GM19372 (cell line): ENCODE data around the gene PTPMT1.
"Not testable (repeated sequence)": the region's sequence is repeated elsewhere in the genome, so short reads cannot be mapped to it uniquely, and the experiment has no call there.

Experiments
- ATAC-seq: cut with Tn5 transposase; IDR thresholded peaks from one replicate; pipeline ENCODE4 v1.9.1; 2021; ENCODE audit warnings: mild to moderate bottlenecking, low read depth, moderate library complexity; ENCODE audit not compliant: unreplicated experiment

PTPMT1 gene

DNA sequence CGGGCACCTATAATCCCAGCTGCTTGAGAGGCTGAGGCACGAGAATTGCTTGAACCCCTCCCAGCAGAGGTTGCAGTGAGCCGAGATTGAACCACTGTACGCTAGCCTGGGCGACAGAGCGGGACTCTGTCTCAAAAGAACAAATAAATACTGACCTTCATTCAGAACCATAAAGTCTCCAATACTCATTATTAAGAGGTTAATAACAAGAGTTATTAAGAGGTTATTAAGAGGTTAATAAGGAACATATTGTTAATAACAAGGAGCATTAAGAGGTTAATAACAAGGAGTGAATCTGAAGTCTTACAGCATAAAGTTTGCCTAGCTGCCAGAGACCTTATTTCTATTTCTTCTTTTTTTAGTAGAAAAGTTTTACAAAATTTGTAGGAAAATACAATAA is 20.1 kb upstream of the PTPMT1 start:
- ATAC-seq, result no peak

DNA sequence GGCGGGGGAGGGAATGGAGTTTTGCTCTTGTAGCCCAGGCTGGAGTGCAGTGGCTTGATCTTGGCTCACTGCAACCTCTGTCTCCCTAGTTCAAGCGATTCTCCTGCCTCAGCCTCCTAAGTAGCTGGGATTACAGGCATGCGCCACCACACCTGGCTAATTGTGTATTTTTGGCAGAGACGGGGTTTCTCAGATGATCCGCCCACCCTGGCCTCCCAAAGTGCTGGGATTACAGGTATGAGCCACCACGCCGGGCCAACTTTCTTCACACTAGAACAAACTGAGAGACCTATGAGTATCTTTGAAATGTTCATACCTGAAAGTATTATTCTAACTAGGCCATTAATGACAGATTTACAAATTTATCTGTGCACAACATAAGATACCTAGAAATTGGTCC is 19.1 kb upstream of the PTPMT1 start:
- not testable (repeated sequence) for ATAC-seq

DNA sequence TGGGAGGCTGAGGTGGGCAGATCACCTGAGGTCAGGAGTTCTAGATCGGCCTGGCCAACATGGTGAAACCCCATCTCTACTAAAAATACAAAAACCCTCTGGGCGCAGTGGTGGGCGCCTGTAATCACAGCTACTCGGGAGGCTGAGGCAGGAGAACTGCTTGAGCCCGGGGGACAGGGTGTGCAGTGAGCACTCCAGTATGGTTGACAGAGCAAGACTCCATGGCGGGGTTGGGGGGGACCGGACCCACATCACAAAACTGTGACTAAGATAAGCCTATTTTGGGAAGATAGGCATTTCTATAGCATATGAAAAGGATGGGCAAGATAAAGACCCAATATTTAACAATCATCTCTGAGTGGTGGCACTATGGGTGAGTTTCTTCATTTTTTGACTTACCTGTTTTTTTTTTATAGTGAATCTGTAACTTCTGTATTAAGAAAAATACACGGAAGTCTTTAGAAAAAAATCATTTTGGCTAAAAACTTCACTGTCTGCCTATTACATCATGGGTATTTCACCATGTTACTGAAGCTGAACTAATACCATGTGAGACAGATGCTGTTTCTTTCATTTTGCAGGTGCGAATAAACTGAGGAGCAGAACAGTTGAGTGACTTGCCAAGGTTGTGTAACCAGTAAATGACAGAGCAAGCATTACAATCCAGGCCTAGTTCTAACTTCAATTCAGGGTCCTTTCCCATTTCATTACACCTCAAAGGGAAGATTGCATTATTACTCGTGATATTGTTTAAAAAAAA is 14.9 kb upstream of the PTPMT1 start:
- no peak for ATAC-seq

DNA sequence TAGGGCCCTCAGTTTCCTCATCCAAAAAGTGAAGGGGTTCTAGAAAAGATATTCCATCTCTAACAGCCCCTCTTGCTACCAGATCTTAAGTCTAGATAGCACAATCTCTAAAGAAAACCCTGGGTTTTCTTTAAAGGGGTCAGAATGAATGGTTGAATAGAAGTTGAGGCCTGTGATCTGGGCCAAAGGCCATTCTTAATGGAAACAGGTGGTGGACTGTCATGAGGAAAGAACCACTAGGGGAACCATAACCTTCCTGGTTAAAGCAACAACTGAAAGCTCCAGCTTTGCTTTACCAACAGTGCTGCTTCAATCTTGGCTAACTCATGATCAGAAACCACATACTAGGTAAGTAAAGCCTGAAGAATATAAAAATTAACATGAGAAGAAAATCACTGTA is 14.3 kb upstream of the PTPMT1 start:
- ATAC-seq, result no peak

DNA sequence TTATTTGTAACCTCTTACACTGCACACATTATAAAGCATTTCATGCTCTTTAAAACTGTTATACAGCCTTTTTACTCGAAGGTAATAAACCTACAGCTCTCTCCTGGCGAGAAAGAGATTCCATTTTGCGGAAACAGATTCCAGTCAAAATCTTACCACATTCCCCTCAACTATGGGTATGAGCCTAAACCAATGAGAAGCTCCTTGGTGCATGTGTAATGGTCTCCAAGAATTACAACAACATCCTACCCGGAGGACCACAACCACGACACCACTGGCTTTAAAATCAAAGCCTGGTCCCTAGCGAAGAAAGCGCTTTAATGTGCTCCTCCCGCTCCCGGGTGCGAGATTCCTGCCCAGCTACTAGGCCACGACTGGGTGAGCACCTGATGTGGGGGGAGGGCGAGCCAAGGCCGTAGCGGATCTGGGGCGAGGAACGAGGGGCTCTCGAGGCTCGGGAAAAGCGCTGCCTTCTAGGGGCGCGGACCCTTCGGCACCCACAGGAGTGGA is 13.3 kb upstream of the PTPMT1 start:
- ATAC-seq, result no peak

DNA sequence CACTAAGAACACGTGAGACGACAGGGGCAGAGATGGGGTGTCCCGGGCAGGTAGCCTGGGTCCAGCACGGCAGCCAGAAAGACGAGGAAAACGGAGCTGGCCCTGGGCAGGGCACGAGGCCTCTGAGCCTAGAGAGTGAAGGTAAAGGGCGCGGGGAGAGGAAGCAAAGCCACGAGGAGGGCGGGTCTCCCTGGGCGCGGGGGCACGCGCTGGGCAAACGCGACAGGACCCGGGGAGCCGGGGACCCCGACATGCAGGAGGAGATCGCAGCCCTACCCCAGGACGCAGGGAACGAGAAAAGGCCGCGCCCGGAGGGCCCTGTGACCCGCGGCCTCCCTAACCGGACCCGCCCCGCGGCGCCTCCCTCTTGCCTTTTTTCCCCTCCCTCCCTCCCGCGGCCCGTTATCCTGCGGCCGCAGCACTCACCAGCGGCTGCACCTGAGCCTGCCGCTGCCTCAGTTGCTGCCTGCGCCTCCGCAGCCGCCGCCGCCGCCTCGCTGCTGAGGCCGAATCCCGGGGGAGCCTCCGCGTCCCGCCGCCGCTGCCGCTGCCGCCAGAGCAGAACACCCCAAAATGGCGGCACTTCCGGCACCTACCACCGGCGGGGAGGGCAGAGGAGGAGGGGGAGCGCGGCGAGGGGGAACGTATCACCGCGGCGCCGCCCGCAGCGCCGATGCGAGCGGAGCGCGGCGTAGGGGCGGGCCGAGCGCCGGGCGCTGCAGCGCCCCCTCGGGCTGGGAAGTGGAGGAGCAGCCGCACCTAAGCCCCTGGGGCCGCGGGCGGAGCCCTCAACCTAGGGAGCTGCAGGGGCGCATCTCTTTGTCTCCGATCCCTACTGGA is 12.6 kb upstream of the PTPMT1 start, which contains the start of gene CELF1:
Gene CELF1 (minus strand): TSS at position 567 of the 840 bp plus-strand sequence. CDS start 53,609 bp downstream, outside the sequence.
- ATAC-seq, result peak; percentile 89

DNA sequence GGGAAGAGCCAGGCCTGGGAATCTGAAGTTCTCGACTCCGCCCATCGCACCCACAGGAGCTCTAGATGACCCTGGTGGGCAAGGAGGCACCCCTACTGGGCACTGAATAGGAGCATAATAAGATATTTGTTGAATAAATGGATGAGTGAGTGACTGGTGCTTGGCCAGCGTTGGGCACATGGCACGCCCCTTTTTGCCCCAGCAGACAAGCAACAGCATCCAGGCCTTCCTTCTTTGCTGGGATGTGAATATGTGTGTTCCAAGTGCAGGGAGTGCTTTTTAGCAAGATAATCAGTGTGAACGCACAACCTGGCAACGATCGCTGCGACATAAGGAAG is 12.0 kb upstream of the PTPMT1 start:
- ATAC-seq, result peak; percentile 38

DNA sequence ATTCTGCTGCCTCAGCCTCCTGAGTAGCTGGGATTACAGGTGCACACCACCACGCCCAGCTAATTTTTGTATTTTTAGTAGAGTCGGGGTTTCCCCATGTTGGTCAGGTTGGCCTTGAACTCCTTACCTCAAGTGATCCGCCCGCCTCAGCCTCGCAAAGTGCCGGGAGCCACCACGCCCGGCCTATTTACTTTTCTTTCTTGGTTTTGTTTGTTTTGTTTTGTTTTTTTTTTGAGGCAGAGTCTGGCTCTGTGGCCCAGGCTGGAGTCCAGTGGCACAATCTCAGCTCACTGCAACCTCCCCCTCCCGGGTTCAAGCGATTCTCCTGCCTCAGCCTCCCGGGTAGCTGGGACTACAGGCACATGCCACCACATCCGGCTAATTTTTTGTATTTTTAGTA is 8.4 kb upstream of the PTPMT1 start:
- not testable (repeated sequence) for ATAC-seq

DNA sequence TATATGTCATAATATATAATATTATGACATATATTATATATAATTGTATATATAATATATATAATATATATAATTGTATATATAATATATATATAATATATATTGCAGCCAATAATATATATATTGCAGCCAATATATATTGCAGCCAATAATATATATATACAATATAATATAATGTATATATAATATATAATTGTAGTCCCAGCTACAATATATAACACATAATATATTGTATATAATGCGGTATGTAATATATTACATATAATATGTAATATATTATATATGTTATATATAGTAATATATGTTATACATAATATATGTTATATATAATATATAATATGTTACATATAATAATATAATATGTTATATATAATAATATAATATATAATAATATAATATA is 6.7 kb upstream of the PTPMT1 start:
- ATAC-seq, result no peak

DNA sequence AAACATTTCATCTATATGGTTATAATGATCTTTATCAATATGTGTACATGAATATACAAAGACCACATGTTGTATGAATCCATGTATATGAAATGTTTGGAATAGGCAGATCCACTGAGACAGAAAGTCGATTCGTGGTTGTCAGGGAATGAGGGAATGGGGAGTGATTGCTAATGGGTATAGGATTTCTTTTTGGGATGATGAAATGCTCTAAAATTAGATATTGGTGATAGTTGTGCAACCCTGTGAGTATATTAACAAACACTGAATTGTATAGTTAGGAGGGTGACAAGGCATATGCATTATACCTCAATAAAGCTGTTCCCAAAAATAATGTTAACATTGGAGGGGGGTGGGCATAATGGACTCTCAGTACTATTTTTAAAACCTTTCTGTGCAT is 5.0 kb upstream of the PTPMT1 start:
- ATAC-seq, result no peak

DNA sequence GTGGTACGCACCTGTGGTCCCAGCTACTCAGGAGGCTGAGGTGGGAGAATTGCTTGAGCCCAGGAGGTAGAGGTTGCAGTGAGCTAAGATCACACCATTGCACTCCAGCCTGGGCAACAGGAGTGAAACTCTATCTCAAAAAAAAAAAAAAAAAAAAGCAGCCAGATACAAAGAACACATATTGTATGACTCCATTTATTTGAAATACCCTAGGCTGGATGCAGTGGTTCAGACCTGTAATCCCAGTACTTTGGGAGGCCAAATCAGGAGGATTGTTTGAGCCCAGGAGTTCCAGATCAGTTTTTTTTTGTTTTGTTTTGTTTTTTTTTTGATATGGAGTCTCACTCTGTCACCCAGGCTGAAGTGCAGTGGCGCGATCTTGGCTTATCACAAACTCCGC is 3.0 kb upstream of the PTPMT1 start:
- not testable (repeated sequence) for ATAC-seq

DNA sequence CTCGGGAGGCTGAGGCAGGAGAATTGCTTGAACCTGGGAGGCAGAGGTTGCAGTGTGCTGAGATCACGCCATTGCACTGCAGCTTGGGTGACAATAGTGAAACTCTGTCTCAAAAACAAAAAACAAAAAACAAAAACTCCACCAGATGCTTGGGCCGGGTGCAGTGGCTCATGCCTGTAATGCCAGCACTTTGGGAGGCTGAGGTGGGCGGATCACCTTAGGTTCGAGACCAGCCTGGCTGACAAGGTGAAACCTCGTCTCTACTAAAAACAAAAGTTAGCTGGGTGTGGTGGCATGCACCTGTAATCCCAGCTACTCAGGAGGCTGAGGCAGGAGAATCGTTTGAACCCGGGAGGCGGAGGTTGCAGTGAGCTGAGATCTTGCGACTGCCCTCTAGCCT is 1.0 kb upstream of the PTPMT1 start:
- not testable (repeated sequence) for ATAC-seq

DNA sequence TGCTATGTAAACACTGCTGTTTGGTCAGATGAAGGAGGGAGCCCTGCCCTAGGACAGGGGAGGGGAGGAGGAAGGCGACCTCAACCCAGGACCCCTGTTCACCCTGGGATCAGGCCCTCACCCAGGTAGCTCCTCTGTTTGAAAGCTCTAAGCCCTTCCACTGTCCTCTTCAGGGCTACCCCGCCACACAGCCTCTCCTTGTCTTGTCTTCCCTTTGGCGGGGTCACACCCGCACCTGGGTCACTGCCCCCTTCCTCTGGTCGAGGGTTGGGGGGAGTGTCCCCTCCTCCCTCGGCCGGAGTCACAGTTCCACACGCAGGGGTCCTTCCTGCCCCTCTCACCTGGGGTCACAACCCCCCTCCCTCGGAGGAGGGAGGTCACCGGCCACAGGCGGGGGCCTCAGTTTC is 463 bp upstream of the PTPMT1 start:
- peak; percentile 24 for ATAC-seq

DNA sequence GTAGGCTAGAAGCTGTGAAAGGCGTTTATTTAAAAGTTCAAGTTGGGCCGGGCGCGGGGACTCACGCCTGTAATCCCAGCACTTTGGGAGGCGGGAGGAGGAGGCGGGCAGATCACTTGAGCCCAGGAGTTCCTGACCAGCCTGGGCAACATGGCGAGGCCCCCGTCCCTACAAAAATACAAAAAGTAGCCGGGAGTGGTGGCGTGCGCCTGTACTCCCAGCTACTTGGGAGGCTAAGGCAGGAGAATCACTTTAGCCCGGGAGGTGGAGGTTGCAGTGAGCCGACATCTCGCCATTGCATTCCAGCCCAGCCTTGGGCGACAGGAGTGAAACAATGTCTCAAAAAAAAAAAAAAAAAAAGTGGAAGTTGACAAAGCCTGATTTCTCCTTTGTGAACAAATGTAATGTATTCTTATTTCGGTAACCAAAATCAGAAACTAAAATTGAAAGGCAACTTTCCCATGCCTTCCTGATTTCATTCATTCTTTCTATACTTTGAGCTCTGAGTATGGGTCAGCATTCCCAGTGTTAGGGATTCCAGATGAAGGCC is 825 bp downstream of the PTPMT1 start:
- ATAC-seq, result no peak

DNA sequence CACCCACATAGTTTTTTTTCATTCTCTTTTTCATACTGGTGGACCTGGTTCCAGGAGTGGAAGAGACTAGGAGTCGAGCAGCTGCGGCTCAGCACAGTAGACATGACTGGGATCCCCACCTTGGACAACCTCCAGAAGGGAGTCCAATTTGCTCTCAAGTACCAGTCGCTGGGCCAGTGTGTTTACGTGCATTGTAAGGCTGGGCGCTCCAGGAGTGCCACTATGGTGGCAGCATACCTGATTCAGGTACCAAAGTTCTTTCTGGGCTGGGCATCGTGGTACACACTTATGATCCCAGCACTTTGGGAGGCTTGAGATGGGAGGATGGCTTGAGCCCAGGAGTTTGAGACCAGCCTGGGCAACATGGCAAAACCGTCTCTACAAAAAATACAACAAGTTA is 4.2 kb downstream of the PTPMT1 start:
- no peak for ATAC-seq

DNA sequence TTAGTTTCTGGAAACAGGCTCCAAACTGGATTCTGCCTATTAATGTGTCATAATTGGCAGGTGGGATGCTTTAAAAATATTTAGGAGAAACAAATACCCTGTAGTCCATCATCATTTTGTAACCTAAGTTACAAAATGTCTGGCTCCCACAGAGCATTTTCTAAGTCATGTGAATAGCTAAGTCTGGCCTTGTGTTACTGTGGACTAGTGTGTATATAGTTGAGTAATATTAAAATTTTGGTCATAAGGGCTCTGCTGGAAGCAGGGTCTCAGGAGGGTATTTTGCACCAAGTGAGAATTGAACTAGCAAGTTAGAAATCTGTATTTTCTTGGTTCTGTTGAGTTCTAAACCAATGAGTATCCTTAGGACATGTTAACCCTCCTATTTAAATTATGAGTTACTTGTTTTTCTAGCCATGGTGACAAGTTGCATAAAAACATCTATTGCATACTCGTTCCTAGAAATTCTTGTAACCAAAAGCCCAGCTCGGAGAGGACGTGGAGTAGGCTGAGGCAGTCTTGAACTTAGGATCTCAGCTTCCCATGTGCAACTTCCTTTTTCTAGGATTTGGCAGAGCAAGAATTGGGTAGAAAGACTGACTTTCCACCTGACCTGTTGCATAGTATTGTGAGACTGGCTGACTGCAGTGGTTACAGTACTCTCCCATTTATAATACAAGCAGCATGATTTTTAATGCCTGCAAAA is 5.4 kb downstream of the PTPMT1 start:
- no peak for ATAC-seq

DNA sequence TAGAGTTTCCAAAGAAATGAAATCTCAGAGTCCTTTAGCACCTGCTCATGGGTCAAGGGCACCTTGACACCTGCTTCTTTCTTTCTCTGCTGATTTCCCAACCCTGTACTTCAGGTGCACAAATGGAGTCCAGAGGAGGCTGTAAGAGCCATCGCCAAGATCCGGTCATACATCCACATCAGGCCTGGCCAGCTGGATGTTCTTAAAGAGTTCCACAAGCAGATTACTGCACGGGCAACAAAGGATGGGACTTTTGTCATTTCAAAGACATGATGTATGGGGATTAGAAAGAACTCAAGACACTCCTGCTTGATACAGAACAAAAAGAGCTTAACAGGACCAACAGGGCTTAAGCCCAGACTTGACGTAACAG is 5.9 kb downstream of the PTPMT1 start:
- ATAC-seq, result no peak

DNA sequence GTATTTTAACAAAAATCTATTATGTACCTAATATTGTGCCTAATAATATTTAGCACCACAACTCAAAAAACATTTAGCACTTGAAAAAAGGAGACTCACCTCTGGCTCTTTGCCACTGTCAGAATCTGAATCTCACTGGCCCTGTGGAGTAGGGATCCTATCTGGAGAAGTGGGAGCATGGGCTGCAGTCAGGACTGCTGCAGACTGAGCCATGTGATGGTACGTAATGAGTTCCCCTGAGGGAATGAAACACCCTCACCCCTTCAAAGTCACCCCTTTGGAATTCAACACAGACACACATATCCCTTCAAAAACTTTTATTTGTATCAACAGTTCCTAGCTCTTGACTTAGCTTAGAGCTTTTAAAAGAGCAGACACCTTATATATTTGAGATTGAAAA is 6.5 kb downstream of the PTPMT1 start:
- ATAC-seq, result no peak

DNA sequence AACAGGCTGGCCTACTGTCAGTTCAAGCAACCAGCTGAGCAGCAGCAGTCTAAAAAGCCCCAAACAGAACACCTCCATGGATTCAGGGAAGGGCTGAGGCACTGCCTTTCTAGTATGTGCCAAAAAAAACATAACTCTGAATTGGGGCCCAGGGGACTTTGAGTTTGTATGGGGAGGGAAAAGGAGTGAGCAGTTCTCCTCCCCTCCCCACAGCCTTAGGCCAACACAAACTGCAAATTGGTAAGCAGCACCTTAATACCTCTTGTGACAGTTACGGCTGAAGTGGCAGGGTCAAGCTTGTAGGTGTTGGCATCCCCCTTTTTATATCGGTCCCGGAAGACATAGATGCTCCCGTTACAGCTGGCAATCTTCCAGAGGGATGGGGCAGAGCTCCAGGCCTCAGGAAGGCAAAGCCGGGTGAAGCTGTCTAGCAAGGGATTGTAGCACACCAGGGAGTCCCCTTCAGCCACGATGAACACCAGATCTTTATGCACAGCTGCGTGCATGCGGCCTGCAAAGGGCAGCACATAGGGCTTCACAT is 7.4 kb downstream of the PTPMT1 start:
- no peak for ATAC-seq

DNA sequence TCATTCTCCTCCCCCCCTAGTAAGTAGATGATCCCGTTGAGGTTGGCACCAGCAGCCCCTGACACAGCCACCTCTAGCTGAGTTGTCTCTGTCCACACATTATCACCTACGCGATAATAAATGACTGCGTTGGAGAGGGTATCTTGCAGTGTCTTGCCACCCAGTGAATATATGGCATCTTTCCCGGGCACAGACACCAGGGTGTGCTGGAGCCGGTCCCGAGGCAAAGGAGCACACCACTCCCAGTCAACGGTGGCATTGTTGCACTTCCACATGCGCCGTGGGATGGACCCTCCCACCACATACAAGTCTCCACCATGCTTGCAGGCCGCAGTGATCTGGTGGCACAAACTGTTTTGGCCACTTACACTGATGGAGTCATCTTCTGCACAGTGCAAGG is 7.9 kb downstream of the PTPMT1 start:
- no peak for ATAC-seq
